HG03457 (cell line): Measurements from ENCODE around the gene UTF1.
A peak's percentile ranks its signal among the peaks of the same experiment; 100 is the strongest.

Source experiments
- ATAC-seq: cut with Tn5 transposase; IDR thresholded peaks from one replicate; pipeline ENCODE4 v1.9.1; 2021; ENCODE audit warnings: moderate number of reproducible peaks; ENCODE audit not compliant: unreplicated experiment

Gene UTF1

GRCh38 chr10:133276435-133277201, 46.6 kb downstream of the UTF1 start, which contains the start of gene ADAM8:
TSS of gene ADAM8 (minus strand) at chr10:133276868. CDS start at chr10:133276817, 51 bp downstream.
- peak; percentile 32 for ATAC-seq

GRCh38 chr10:133277277-133277992, 47.4 kb downstream of the UTF1 start:
- ATAC-seq, result no peak

- ATAC-seq, result no peak
Observed at GRCh38 chr10:133277993-133278576, 48.1 kb downstream of the UTF1 start.

GRCh38 chr10:133278577-133279265, 48.7 kb downstream of the UTF1 start:
- no peak for ATAC-seq

GRCh38 chr10:133279326-133280226, 49.6 kb downstream of the UTF1 start:
- ATAC-seq, result no peak

- ATAC-seq, result no peak
Observed at GRCh38 chr10:133280391-133281059, 50.5 kb downstream of the UTF1 start.

GRCh38 chr10:133281084-133281483, 51.1 kb downstream of the UTF1 start:
- ATAC-seq, result no peak
